Activated CD8-positive, alpha-beta T cell treated with anti-CD3 and anti-CD28 coated beads, Interleukin-2, amount 10 ng/mL, durations not matched to agents 7 days and 5 days (primary cell): ENCODE data around the gene ST6GALNAC5. TPM values are rescaled to one million over a fixed set of nuclear protein-coding genes. Genes with fewer than 3 reads are reported as not detected.

Experiments used
- ATAC-seq: fragments of 150-1000 bp; cut with Tn5 transposase; one replicate; pipeline ENCODE4 v1.10.0; 2021; ENCODE audit warnings: moderate library complexity
- CTCF ChIA-PET: fragments of 350-600 bp; sonication (Branson Sonifier 250); formaldehyde crosslinking; loops from one replicate; lab custom pipeline; 2021; ENCODE audit warnings: antibody characterized with exemption; lab: Charles Lee
- POLR2A ChIA-PET: fragments of 350-600 bp; sonication (Branson Sonifier 250); formaldehyde crosslinking; loops from one replicate; lab custom pipeline; 2021; ENCODE audit warnings: antibody characterized with exemption; lab: Charles Lee
- DNase-seq: peaks from one replicate; pipeline ENCODE4 v3.0.0-alpha.2; 2020
- H3K27ac Mint-ChIP-seq: one replicate; pipeline ENCODE4 v1.8.0; 2021; ENCODE audit warnings: mild to moderate bottlenecking, mixed read lengths
- H3K27me3 Mint-ChIP-seq: one replicate; pipeline ENCODE4 v1.8.0; 2021; ENCODE audit warnings: low read depth, mixed read lengths
- H3K36me3 Mint-ChIP-seq: one replicate; pipeline ENCODE4 v1.8.0; 2021; ENCODE audit warnings: low read depth, mixed read lengths
- H3K4me1 Mint-ChIP-seq: one replicate; pipeline ENCODE4 v1.8.0; 2021; ENCODE audit warnings: low read depth, mixed read lengths
- H3K4me3 Mint-ChIP-seq: one replicate; pipeline ENCODE4 v1.8.0; 2021; ENCODE audit warnings: mild to moderate bottlenecking, mixed read lengths
- H3K9me3 Mint-ChIP-seq: one replicate; pipeline ENCODE4 v1.8.0; 2022; ENCODE audit warnings: mixed read lengths; ENCODE audit not compliant: insufficient read depth
- total RNA-seq, 2 experiments: library from RNA; stranded (reverse); gene quantifications; one replicate each; pipeline ENCODE4 v1.2.3, GENCODE V29; 2021

ST6GALNAC5 gene
- total RNA-seq, 2 experiments from 2014 or later: not detected

DNA sequence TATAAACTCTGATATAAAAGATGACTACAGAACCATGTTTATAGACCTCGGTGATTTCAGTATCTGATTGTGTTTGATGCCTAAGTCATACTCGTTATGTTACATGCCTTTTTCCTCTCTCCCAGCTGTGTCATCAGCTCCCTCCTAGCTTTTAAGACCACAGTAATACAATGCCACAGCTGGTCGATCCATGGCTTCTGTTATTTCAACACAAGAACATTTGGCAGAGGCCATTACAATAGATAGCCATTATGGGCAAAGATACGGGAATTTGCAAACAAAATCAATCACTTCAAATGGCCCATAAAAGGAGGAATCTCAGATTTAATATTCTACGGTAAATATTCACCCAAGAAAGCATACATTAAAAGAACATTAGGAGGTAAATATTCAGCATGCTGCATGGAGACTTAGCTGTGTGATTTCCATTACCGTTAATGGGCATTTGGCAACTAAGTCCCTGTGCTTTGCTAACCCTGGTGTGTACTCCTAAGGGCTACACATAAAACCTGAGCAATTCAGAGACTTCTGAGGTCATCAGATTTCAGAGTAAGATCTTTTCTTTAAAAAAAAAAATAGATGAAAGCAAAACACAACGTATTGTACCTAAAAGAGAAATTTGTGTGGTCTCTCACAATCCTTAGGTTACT, 198.5 kb downstream of the ST6GALNAC5 start:
- no peak overlapping the region for H3K4me3 Mint-ChIP-seq
- no peak for DNase-seq
- no peaks in the 10 kb centered on the region for H3K9me3 Mint-ChIP-seq
- ChIA-PET CTCF (no interaction called here), POLR2A (no interaction called here)
- ATAC-seq: no peak
- H3K4me1 Mint-ChIP-seq: no peaks in the 10 kb centered on the region
- no peak overlapping the region for H3K27ac Mint-ChIP-seq
- H3K27me3 Mint-ChIP-seq: peaks cover 5% of the 10 kb centered on the region
- H3K36me3 Mint-ChIP-seq: no peaks in the 10 kb centered on the region

DNA sequence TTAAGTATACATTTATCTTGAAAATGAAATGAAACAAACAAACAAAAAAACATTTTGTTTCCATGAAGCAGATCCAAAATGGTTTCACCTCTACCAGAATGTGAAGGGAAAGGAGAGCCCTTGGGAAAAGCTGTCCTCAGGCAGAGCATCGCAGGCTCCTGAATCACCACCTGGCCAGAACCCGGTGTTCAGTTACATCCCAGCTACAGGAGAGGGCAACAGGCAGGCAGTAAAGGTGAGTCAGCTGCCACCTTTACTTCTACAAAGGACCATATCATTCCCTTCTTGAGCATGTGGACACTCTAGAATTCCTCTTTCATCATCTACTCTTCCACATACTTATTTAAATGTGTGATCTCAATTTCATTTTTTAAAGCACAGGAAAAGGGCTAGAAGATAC, 200.7 kb downstream of the ST6GALNAC5 start:
- DNase-seq (no peak), ATAC-seq (no peak)
- POLR2A ChIA-PET: no interaction called here
- H3K9me3 Mint-ChIP-seq: no peaks in the 10 kb centered on the region
- CTCF ChIA-PET: interaction anchor here (1.3 kb wide), 1 partner anchor 9 kb away, joined by 3 read pairs; no protein-coding TSS in a partner anchor
- H3K4me3 Mint-ChIP-seq: no peak overlapping the region
- no peak overlapping the region for H3K27ac Mint-ChIP-seq
- H3K27me3 Mint-ChIP-seq: peaks cover 3% of the 10 kb centered on the region
- H3K36me3 Mint-ChIP-seq: no peaks in the 10 kb centered on the region
- H3K4me1 Mint-ChIP-seq: no peaks in the 10 kb centered on the region

DNA sequence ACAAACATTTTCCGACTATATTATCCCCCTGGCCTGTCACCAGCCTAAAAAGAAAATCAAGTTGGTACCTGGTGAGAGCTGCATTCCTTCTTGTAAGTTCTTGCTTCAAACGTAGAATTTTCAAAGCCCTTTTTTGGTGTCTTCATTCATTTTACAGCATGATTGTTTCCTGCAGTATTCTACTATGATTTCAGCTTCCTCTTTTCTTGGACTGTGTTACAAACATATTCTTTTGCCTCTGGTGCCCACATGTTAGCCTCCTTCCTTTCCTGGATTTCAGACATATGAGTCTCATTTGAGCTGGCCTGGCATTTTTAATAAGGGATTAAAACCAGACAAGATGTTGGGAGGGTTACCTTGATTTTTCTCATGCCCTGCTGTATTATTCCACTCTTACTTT, 209.5 kb downstream of the ST6GALNAC5 start:
- H3K9me3 Mint-ChIP-seq: no peaks in the 10 kb centered on the region

DNA sequence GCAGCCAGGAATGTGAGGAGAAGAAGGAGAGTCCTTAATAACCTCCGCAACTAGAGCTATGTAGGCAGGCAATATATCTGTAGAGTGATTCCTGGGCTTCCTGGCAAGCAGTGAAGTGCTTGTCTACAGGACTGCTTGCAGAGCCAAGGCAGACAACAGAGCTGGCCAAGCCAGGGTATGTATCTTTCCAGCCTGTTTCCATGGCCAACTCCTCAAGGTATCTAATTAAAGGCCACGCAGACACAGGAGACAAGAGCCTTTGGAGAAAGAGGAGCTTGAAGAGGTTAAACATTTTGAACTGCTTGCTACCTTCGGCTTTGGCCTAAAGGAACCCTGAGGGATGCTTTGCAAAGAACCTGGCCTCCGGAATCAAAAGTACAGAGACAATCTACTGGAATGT, 214.6 kb downstream of the ST6GALNAC5 start:
- no peak overlapping the region for H3K4me3 Mint-ChIP-seq
- no peak overlapping the region for H3K27ac Mint-ChIP-seq
- H3K4me1 Mint-ChIP-seq: no peaks in the 10 kb centered on the region
- ChIA-PET CTCF (no interaction called here), POLR2A (no interaction called here)
- no peaks in the 10 kb centered on the region for H3K36me3 Mint-ChIP-seq
- no peaks in the 10 kb centered on the region for H3K27me3 Mint-ChIP-seq
- ATAC-seq (no peak), DNase-seq (no peak)
- H3K9me3 Mint-ChIP-seq: no peaks in the 10 kb centered on the region

More for the DNA sequence above, 209.5 kb downstream of the ST6GALNAC5 start:
- no peaks in the 10 kb centered on the region for H3K36me3 Mint-ChIP-seq
- ChIA-PET CTCF (no interaction called here), POLR2A (no interaction called here)
- H3K27me3 Mint-ChIP-seq: peaks cover 7% of the 10 kb centered on the region
- no peak overlapping the region for H3K27ac Mint-ChIP-seq
- DNase-seq: no peak
- H3K4me1 Mint-ChIP-seq: no peaks in the 10 kb centered on the region
- no peak overlapping the region for H3K4me3 Mint-ChIP-seq
- no peak for ATAC-seq

DNA sequence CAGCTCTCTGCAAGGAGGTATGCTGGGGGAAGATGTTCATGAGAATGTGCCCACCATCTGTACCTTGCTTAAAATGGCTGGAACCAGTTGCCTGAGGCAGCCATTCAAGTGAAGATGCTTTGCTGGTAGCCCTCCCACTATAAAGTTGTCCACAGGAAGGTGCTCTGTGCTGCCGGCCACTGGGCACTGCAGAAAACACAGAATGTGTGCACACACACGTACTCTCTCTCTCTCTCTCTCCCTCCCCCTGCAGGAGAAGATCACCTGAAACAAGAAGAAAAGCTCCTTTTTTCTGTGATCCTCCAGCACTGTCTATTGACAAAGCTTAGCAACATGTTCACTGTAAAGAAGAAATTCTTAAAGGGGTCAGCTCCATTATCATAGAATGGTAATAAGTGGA, 217.2 kb downstream of the ST6GALNAC5 start:
- Mint-ChIP-seq H3K36me3 (no peaks in the 10 kb centered on the region), H3K9me3 (no peaks in the 10 kb centered on the region), H3K27ac (no peak overlapping the region), H3K27me3 (no peaks in the 10 kb centered on the region), H3K4me3 (no peak overlapping the region), H3K4me1 (no peaks in the 10 kb centered on the region)
- no peak for DNase-seq
- CTCF ChIA-PET: interaction anchor here (1.1 kb wide), 1 partner anchor 1030 kb away, joined by 3 read pairs; no protein-coding TSS in a partner anchor
- ATAC-seq: no peak
- POLR2A ChIA-PET: no interaction called here

DNA sequence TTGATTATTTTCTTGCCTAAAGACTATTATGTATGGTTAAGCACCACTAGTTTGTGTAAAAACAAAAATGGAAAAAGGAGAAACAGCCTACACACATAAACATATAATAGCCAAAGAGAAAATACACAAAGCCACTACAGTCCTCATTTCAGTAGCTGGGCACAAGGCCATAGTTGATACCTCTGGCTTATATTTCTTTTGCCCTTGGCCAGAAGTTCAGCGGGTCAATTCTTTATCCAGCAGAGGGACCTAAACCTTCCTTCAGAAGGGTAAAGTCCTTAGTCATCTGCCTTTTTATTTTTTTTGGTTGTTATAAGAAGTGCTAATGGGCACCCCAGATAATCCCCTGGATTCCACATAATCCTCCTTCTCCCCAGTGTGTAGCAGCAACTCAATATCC, 217.8 kb downstream of the ST6GALNAC5 start:
- ATAC-seq (no peak), DNase-seq (no peak)
- Mint-ChIP-seq H3K36me3 (no peaks in the 10 kb centered on the region), H3K4me1 (no peaks in the 10 kb centered on the region), H3K4me3 (no peak overlapping the region), H3K27me3 (no peaks in the 10 kb centered on the region), H3K27ac (no peak overlapping the region), H3K9me3 (no peaks in the 10 kb centered on the region)
- CTCF ChIA-PET: no interaction called here
- POLR2A ChIA-PET: no interaction called here

DNA sequence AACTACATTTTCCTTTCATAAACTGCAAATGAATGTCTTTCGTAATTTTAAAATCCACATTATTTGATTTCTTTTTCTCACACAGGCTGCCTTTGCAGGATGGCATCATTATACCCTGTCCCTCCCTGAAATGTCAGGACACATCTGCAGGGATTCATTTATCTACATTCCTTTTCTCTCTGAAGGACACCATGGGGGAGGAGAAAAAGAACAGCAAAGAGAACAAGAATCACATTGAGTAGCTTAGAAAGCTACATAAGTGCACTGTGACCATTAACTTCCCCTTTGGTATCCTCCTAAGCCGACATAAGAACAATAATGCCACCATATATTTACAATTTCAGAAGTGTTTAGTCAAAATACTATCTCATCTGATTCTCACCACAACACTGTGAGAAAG, 222.5 kb downstream of the ST6GALNAC5 start:
- POLR2A ChIA-PET: no interaction called here
- H3K4me3 Mint-ChIP-seq: no peak overlapping the region
- H3K27me3 Mint-ChIP-seq: no peaks in the 10 kb centered on the region
- H3K4me1 Mint-ChIP-seq: no peaks in the 10 kb centered on the region
- ATAC-seq (no peak), DNase-seq (no peak)
- CTCF ChIA-PET: no interaction called here
- no peak overlapping the region for H3K27ac Mint-ChIP-seq
- no peaks in the 10 kb centered on the region for H3K36me3 Mint-ChIP-seq
- H3K9me3 Mint-ChIP-seq: no peaks in the 10 kb centered on the region

DNA sequence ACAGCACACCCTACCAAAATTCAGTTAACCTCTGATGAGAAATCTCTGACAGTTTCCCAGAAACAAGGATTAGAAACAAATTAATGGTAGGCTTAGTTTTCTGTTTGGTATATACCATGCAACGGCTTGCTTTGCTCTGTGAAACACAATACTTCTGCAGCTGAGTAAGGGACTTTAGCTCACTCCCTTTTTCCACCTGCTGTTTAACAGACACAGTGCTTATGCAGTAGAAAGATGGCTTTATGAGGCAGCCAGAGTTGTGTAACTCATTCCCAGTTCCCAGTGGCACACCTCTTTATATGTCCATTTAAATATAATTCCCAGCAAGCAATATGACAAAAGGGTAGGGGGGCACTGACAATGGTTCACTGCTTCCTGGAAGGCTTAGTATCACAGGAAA, 228.0 kb downstream of the ST6GALNAC5 start:
- no peaks in the 10 kb centered on the region for H3K4me1 Mint-ChIP-seq
- H3K4me3 Mint-ChIP-seq: no peak overlapping the region
- DNase-seq: no peak
- no peaks in the 10 kb centered on the region for H3K36me3 Mint-ChIP-seq
- CTCF ChIA-PET: interaction anchor here (1.2 kb wide), 1 partner anchor 10 kb away, joined by 3 read pairs; no protein-coding TSS in a partner anchor
- POLR2A ChIA-PET: no interaction called here
- H3K9me3 Mint-ChIP-seq: no peaks in the 10 kb centered on the region
- H3K27me3 Mint-ChIP-seq: no peaks in the 10 kb centered on the region
- ATAC-seq: no peak
- H3K27ac Mint-ChIP-seq: no peak overlapping the region

DNA sequence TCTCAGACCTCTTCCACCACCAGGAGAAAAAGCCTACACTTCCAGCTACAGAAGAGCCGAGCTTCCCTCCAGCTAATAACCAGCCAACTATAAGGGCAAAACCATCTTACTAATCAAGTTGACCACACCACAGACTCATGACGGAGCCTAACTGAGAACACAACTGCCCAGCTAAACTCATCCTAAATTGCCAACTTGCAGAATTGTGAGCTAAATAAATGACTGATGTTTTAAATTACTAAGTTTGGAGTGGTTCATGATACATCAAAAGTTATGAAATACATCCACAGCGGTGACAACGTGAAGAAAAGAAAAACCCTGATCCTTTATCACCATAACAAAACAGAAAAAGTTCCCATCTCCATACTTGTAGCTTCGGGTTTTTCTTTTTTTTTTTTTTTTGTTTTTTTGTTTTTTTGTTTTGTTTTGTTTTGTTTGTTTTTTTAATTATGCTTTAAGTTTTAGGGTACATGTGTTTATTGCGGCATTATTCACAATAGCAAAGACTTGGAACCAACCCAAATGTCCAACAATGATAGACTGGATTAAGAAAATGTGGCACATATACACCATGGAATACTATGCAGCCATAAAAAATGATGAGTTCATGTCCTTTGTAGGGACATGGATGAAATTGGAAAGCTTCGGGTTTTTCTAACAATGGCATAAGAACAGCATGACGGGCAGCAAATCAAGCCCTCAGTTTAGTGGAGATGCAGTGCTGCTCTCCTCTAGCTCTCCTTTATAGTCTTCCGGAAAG, 229.4 kb downstream of the ST6GALNAC5 start:
- no peaks in the 10 kb centered on the region for H3K9me3 Mint-ChIP-seq
- H3K4me1 Mint-ChIP-seq: no peaks in the 10 kb centered on the region
- no peaks in the 10 kb centered on the region for H3K36me3 Mint-ChIP-seq
- POLR2A ChIA-PET: no interaction called here
- DNase-seq (no peak), ATAC-seq (no peak)
- H3K4me3 Mint-ChIP-seq: no peak overlapping the region
- no peak overlapping the region for H3K27ac Mint-ChIP-seq
- CTCF ChIA-PET: no interaction called here
- H3K27me3 Mint-ChIP-seq: no peaks in the 10 kb centered on the region

DNA sequence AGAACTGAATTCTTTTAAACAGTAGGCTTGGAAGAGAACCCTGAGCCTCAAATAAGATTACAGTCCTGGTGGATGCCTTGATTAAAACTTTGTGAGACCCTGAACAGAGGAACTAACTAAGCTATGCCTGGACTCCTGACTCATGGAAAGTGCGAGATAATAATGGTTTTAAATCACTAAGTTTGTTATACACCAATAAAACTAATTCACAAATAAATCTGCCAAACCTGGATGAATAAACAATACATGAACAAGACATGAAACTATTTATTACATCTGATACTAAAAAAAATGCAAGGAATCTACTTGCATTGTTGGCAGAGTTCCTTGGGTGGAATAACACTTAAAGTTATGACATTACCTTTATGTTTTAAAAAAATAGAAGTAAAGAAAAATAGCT, 233.6 kb downstream of the ST6GALNAC5 start:
- DNase-seq (no peak), ATAC-seq (no peak)
- Mint-ChIP-seq H3K4me3 (no peak overlapping the region), H3K36me3 (no peaks in the 10 kb centered on the region), H3K27ac (no peak overlapping the region), H3K9me3 (no peaks in the 10 kb centered on the region), H3K27me3 (no peaks in the 10 kb centered on the region), H3K4me1 (no peaks in the 10 kb centered on the region)
- CTCF ChIA-PET: no interaction called here
- POLR2A ChIA-PET: no interaction called here

DNA sequence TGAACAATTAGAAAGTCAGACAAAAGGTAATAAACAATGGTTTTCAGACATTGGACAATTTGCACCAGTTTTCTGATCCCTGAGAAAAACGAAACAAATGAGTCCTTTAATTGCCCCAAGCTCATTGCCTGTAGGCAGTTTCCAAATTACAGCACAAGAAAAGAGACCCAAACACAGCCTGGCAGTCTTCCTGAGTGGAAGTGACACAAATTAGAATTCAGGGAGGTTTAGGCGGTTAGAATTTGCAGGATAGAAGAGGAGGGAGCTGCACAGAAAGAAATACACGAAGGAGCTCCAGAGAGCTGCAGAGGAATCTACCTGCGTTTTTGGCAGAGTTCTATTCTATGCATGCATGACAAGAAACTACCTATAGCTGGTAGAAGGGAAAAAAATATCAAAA, 236.2 kb downstream of the ST6GALNAC5 start:
- Mint-ChIP-seq H3K27me3 (no peaks in the 10 kb centered on the region), H3K36me3 (no peaks in the 10 kb centered on the region), H3K9me3 (no peaks in the 10 kb centered on the region), H3K4me1 (no peaks in the 10 kb centered on the region), H3K4me3 (no peak overlapping the region), H3K27ac (no peak overlapping the region)
- DNase-seq (no peak), ATAC-seq (no peak)
- CTCF ChIA-PET: no interaction called here
- POLR2A ChIA-PET: no interaction called here

DNA sequence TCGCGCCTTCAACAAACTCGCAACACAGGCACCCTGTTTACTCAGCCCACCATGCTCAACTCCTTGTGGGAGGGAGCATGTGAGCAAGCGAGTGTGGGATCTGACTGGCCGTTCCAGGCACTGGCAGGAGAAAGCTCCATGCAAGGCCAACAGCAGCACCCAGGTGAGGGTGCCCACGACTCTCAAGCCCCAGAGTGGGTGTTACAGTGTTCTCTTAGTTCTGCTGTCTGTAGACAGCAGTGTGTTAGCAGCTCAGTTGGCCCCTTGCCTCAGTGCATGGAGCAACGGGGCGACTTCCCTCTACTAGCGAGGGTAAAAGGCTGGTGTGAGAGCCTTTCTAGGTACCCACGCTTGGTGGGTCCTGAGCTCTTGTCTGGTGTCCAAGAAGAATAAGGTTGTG, 237.4 kb downstream of the ST6GALNAC5 start:
- ATAC-seq: no peak

More for the DNA sequence above, 237.4 kb downstream of the ST6GALNAC5 start:
- H3K4me3 Mint-ChIP-seq: no peak overlapping the region
- no peak for DNase-seq
- ChIA-PET CTCF (no interaction called here), POLR2A (no interaction called here)
- H3K36me3 Mint-ChIP-seq: peaks cover 2% of the 10 kb centered on the region
- no peaks in the 10 kb centered on the region for H3K27me3 Mint-ChIP-seq
- no peaks in the 10 kb centered on the region for H3K9me3 Mint-ChIP-seq
- H3K4me1 Mint-ChIP-seq: no peaks in the 10 kb centered on the region
- H3K27ac Mint-ChIP-seq: no peak overlapping the region
